Measurements from ENCODE around the gene CEP68. TPM values are rescaled to one million over a fixed set of nuclear protein-coding genes. Genes with fewer than 3 reads are reported as not detected.
A peak's percentile ranks its signal among the peaks of the same experiment; 100 is the strongest.
"Not testable (repeated sequence)": the region's sequence is repeated elsewhere in the genome, so short reads cannot be mapped to it uniquely, and the experiment has no call there.

The CEP68 gene
- polyA plus RNA-seq, 4 donors, result 28.4 to 30.1 (median 29.6) TPM

DNA sequence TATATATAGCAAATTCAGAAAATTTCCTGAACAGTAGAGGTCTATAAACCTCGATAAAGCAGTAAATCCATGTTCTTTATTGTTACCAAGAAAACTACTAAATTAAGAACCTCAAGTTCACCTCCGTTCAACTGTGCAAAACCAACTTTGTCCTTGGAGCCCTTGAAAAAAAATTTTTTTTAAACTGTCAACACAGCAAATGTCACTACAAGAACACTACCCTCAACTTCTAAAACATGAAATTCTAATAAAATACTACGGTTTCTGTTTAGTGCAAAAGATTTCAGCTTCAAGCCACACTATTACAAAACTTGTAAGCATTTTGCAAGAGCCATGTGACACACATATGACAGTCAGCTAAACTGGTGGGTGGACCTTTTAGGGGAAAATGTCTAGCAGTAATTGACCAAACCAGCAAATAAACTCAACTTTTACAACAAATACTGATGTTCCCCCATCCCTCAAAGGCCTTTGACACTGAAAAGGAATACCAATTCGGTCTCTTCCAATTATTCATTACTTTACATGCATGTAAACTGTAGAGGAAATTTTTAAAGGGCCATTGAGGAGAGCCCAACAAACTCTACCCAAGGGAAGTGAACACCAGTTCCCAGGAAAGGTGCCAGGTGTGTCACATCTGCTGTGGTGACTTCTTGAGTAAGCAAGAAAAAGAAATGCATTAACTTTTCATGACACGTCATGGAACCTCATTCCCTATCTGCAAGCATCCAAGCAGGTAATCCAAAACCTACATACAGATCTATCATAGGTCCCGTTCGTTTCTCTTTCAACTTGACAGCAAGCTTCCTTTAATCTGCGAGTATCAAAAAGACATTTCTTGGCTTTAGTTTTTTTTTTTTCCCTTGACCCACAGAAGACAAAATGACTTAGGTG lies 72.3 kb downstream of the CEP68 start:
- DNase-seq (ENCODE audit: low read depth in 4 of 4, low spot score in 2 of 4), result peak in 2 of 4 donors; percentile 5 to 18

DNA sequence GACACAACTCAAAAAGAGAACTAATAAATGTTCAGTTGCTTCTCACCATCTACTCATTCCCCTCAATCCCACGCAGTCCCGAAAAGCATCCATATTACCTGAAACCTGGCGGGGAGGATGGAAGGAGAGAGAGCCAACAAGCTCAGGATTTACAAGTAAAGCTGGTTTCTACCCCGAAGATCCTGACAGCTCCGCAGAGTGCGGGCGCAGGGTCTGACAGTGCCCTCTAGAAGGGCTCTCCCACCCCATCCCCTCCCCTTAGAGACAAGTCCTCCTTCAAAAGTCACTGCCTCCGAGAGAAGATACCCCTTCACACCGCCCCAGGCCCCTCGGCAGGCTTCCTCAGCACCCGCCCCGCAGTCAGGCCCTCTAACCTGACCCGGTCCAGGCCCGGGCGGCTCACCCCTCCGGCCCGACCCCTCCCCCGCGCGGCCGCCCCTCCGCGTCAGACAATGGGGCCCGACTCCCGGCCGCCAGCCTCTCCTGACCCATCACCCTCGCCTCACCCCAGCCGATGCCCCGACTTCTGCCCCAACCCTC lies 73.1 kb downstream of the CEP68 start:
- peak in 2 of 4 donors; percentile 39 to 46 for DNase-seq (ENCODE audit: low read depth in 4 of 4, low spot score in 2 of 4)

DNA sequence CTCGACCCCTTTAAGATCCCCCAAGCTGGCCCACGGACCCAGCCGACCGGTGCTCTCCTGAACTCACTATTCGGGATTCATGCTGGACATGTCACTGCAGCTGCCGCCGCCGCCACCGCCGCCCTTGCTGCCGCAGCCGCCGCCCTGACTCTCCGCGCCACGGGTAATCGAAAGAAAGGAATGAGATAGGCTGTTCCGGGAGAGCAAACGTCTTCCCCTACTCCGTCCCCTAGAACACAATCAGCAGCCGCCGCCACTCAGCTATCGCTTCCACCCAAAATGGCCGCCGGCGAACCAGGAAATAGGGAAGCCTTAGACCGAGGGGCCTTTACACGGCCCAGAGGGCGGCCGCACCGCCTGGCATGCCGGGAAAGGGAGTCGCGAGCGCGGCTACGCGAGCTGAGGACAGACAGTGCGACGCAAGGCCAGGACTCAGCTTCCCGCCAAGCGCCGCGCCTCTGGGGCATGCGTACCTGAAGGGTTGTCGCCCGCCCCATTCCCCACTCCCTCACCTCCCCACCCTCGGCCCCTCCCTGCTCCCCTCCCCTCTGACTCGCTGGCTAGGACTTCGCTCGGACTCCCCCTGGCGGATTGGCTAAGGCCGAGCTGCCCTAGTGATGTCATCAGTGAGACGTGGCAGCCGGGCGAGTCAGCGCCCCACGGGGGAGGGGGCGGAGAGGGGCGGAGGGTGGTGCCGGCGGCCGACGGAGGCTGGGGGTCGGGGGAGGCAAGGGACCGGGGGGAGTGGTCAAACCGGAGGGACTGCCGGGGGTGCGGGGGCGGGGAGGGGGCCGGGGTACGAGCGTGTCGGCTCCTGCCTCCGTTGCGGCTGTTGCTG lies 73.8 kb downstream of the CEP68 start, which contains the start of gene RAB1A:
Gene RAB1A, minus strand, starts transcription at position 281 of the 838 bp plus-strand sequence. Its CDS starts 191 bp downstream, at position 90.
- peak; percentile 93 to 99 (median 96) for DNase-seq (ENCODE audit: low read depth in 4 of 4, low spot score in 2 of 4)

DNA sequence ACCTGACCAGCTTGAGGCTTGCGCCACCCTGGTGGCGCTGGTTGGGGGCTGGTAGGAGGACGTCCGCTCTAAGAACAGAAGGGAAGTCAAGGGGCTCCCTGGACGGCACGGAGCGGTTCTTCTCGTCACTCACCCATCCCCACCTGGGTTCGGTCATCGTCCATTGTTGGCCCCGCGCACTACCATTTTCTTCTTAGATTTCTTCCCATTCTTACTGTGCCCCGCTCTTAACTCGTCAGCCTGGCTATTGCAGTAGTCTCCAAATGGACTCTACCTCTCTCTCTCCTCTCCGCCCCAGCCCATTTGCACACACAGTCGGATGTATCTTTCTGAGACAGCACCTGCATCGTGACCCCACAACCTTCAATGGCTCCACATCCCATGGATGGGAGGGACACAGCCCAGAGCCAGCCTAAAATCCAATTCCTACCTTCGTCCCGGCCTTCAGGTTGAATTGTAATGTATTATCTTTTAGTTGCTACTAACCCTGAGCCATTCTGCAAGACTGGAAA lies 74.5 kb downstream of the CEP68 start:
- peak in 3 of 4 donors; percentile 45 to 64 (median 48) for DNase-seq (ENCODE audit: low read depth in 4 of 4, low spot score in 2 of 4)

DNA sequence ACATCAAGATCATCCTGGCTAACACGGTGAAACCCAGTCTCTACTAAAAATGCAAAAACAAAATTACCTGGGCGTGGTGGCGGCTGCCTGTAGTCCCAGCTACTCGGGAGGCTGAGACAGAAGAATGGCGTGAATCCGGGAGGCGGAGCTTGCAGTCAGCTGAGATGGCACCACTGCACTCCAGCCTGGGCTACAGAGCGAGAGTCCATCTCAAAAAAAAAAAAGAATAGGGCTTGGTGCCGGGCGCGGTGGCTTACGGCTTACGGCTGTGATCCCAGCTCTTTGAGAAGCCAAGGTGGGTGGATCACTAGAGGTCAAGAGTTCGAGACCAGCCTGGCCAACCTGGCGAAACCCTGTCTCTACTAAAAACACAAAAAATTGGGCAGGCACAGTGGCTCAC lies 76.7 kb downstream of the CEP68 start:
- DNase-seq (ENCODE audit: low read depth in 4 of 4, low spot score in 2 of 4), result not testable (repeated sequence)

DNA sequence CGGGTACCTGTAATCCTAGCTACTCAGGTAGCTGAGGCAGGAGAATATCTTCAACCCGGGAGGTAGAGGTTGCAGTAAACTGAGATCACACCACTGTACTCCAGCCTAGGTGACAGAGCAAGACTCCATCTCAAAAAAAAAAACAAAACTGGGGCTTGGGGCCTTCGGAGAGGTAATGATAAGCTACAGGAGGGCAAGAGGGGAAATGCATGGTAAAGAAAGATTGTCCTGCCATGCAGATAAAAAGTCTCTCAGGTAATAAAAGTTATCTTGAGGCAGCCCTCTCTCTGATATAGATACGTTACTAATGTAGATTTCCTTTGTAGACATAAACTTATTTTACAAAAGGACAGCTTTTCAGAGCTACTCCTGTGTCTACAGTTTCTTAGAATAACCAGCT lies 77.4 kb downstream of the CEP68 start:
- no peak for DNase-seq (ENCODE audit: low read depth in 4 of 4, low spot score in 2 of 4)

DNA sequence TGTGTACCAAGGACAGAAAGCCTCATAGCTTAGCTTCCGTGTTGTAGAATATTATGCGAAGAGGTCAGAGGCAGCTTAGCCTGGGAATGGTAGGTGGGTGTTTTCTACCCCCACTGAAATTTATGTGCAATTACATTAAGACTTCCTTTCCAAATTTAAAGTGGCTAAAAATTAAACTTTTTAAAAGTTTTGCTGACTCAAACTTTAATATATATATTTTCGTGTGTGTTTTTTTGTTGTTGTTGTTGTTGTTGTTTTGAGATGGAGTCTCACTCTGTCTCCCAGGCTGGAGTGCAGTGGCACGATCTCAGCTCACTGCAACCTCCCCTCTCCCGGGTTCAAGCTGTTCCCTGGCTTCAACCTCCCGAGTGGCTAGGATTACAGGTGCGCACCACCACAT lies 77.9 kb downstream of the CEP68 start:
- DNase-seq (ENCODE audit: low read depth in 4 of 4, low spot score in 2 of 4), result no peak

DNA sequence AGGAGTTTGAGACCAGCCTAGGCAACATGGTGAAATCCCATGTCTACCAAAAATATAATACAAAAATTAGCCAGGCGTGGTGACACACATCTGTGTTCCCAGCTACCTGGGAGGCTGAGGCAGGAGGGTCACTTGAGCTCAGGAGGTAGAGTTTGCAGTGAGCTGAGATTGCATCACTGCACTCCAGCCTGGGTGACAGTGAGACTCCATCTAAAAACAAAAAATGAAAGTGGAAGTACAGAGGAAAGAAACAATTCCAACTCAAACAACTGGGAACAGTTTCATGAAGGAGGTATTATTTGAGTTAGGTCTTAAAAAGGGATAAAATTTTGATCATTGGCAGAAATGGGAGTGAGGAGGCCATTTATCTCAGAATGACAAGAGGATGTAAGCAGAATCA lies 80.0 kb downstream of the CEP68 start:
- DNase-seq (ENCODE audit: low read depth in 4 of 4, low spot score in 2 of 4), result no peak

Other genes with a start within 250 kb of the CEP68 start
- gene SLC1A4, start 67.0 kb upstream of the CEP68 start, polyA plus RNA-seq (ENCODE audit: insufficient read length in 4 of 4), result 1 to 10 TPM; 6.4 to 9.2 (median 7.9) TPM
- gene RAB1A, start 73.7 kb downstream of the CEP68 start, polyA plus RNA-seq (ENCODE audit: insufficient read length in 4 of 4), result 100 to 1,000 TPM; 199 to 270 (median 248) TPM
- 100 to 1,000 TPM; 152 to 206 (median 188) TPM for gene ACTR2, start 171.4 kb downstream of the CEP68 start, polyA plus RNA-seq (ENCODE audit: insufficient read length in 4 of 4)

All from left renal cortex interstitium (tissue), 4 donors.